Upper lobe of left lung (tissue), 6 donors: ENCODE measurements around the gene PEPD. TPM values are rescaled to one million over a fixed set of nuclear protein-coding genes. Genes with fewer than 3 reads are reported as not detected.

Experiments
- ATAC-seq, 2 donors: fragments of 200-7000 bp; cut with Tn5 transposase; one replicate each; pipeline ENCODE4 v1.9.1; 2022; ENCODE audit warnings: mild to moderate bottlenecking in 2 of 2, moderate library complexity in 2 of 2; ENCODE audit not compliant: low FRiP score in 2 of 2
- DNase-seq, 2 donors: peaks; one replicate each; pipeline ENCODE4 v3.0.0-alpha.2; 2019 to 2020
- H3K27ac ChIP-seq, 4 donors: fragments of 200-600 bp; sonication (generic); one replicate each; pipeline ENCODE4 v1.5.1; 2016 to 2019
- H3K27me3 ChIP-seq, 4 donors: fragments of 200-600 bp; sonication (generic); one replicate each; pipeline ENCODE4 v1.5.1; 2017 to 2019
- H3K36me3 ChIP-seq, 4 donors: fragments of 200-600 bp; sonication (generic); one replicate each; pipeline ENCODE4 v1.5.1; 2016 to 2019
- H3K4me1 ChIP-seq, 4 donors: fragments of 200-600 bp; sonication (generic); one replicate each; pipeline ENCODE4 v1.5.1; 2018 to 2019
- H3K4me3 ChIP-seq, 4 donors: fragments of 200-600 bp; sonication (generic); one replicate each; pipeline ENCODE4 v1.5.1; 2017 to 2019; ENCODE audit warnings: mild to moderate bottlenecking in 2 of 4, moderate library complexity in 1 of 4
- H3K9me3 ChIP-seq, 4 donors: fragments of 200-600 bp; sonication (generic); one replicate each; pipeline ENCODE4 v1.5.1; 2018 to 2019
- EP300 ChIP-seq, 4 donors: sonication (generic); formaldehyde crosslinking; IDR thresholded peaks; one replicate each; pipeline ENCODE4 v1.5.1; 2017; ENCODE audit warnings: antibody characterized with exemption in 4 of 4, control low read depth in 2 of 4
- POLR2A ChIP-seq, 4 donors: fragments of 450-650 bp; IDR thresholded peaks; one replicate each; pipeline ENCODE4 v1.5.1; 2016 to 2017; ENCODE audit warnings: antibody characterized with exemption in 4 of 4, mild to moderate bottlenecking in 2 of 4
- POLR2AphosphoS5 ChIP-seq, 2 donors: sonication (generic); formaldehyde crosslinking; IDR thresholded peaks; one replicate each; pipeline ENCODE4 v1.5.1; 2017; ENCODE audit warnings: antibody characterized with exemption in 2 of 2
- whole genome bisulfite sequencing, 2 donors: methylation state at CpG; one replicate each; pipeline ENCODE4 v1.1.5; 2017 to 2018; 5-methylcytosine and 5-hydroxymethylcytosine counted together
- total RNA-seq, 6 donors: library from RNA; depleted of rRNA in 4 of 6; stranded (reverse); fragments of >200 nt in 4 of 6; gene quantifications; one replicate each; pipeline versions ENCODE4 v1.1.0 to v1.2.1, GENCODE V29; 2016 to 2021
- TF ChIP-seq, protein P1 (sequence below), 6 experiments: fragments of 450-650 bp in 4 of 6; fragments of 200-600 bp in 2 of 6; sonication (generic) in 2 of 6; IDR thresholded peaks; one replicate each; pipeline ENCODE4 v1.5.1; 2016 to 2019; ENCODE audit warnings: antibody characterized with exemption in 6 of 6
- donor health status: DM: no; HTN: no; CAD: no; lungs with moderate emphysema.
- donor health status: DM: no; HTN: yes; CAD: no; lungs with severe emphysema.

The PEPD gene
- total RNA-seq, 6 donors from 2014 or later, result 30.4 to 106 (median 80.6) TPM

DNA sequence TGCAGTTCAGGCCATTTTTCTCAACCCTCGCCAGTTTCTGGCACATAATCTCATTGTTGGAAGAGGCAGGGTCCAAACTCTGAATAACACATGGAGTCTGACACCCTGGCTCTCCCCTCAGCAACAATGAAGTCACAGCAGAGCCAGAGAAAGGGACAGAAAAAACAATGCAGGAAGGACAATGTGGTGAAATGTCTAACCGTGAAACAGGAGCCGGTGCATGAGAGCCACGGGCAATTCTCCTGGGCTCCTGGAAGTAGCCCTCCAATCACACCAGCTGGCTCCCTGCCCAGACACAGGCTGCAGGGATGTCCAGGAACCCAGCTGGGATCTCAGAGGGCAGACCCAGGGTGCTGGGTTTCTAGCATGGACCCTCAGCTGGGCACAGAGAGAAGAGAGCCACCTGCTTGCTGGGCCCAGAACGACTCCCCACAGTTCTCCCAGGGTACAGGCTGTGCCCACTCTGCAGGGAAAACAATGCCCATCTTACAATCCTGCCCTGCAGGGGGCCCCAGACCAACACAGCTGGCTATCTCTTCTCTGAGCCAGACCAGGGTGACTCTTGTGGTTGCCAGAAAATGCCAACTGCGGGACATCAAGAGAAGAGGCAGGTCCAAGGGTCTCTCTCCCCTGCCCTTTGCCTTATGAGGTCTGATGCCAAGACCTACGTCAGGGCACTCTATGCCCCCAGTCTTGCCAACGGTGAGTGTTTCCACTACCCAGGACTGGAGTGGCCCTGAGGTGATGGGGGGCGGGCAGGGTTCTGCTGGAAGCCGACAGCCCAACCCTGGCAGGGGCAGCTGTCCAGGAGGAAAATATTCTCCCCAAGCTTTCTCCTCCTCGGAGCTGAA is 83.5 kb downstream of the PEPD start:
- H3K27ac ChIP-seq, result no peak overlapping the region
- H3K4me3 ChIP-seq, result no peak overlapping the region
- 75 to 78% methylated on average over 9 to 11 of the region's 11 CpGs for WGBS, 2 donors
- H3K4me1 ChIP-seq, result no peaks in the 10 kb centered on the region
- H3K27me3 ChIP-seq, result no peaks in the 10 kb centered on the region
- TF ChIP-seq, protein P1, sequence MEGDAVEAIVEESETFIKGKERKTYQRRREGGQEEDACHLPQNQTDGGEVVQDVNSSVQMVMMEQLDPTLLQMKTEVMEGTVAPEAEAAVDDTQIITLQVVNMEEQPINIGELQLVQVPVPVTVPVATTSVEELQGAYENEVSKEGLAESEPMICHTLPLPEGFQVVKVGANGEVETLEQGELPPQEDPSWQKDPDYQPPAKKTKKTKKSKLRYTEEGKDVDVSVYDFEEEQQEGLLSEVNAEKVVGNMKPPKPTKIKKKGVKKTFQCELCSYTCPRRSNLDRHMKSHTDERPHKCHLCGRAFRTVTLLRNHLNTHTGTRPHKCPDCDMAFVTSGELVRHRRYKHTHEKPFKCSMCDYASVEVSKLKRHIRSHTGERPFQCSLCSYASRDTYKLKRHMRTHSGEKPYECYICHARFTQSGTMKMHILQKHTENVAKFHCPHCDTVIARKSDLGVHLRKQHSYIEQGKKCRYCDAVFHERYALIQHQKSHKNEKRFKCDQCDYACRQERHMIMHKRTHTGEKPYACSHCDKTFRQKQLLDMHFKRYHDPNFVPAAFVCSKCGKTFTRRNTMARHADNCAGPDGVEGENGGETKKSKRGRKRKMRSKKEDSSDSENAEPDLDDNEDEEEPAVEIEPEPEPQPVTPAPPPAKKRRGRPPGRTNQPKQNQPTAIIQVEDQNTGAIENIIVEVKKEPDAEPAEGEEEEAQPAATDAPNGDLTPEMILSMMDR (IDR thresholded peaks at IDR 0.05), result no peak
- TF ChIP-seq EP300 (IDR thresholded peaks at IDR 0.05) (no peak), POLR2AphosphoS5 (IDR thresholded peaks at IDR 0.05) (no peak), POLR2A (IDR thresholded peaks at IDR 0.05) (no peak)
- H3K36me3 ChIP-seq, result no peaks in the 10 kb centered on the region
- H3K9me3 ChIP-seq, result no peaks in the 10 kb centered on the region
- ATAC-seq (no peak), DNase-seq (no peak)

DNA sequence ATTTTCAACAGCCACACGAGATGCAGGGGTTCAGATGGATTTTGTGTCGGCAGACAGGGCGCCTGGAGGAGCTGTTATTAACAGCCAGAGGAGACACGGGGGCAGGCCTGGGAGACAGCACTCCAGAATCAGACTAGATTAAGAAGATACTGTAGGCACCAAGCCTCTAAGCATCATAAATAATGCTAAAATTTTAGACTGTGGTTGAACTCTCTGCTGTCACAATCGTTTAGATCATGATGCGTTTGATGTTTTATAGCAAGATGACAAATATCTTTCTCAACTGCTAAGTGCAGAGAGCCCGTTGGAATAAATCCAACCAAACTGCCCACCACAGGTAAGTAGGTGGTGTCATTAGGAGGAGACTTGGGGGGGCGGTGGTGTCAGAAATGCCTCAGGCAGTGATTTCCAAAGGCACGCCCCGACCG is 84.2 kb downstream of the PEPD start:
- WGBS, 2 donors, result 72 to 81% methylated on average over 11 of the region's 11 CpGs
- Histone ChIP-seq H3K36me3 (no peaks in the 10 kb centered on the region), H3K27ac (no peak overlapping the region), H3K4me1 (no peaks in the 10 kb centered on the region), H3K4me3 (no peak overlapping the region), H3K9me3 (no peaks in the 10 kb centered on the region), H3K27me3 (no peaks in the 10 kb centered on the region)
- ATAC-seq (no peak), DNase-seq (no peak)
- TF ChIP-seq POLR2A (IDR thresholded peaks at IDR 0.05) (no peak), EP300 (IDR thresholded peaks at IDR 0.05) (no peak), POLR2AphosphoS5 (IDR thresholded peaks at IDR 0.05) (no peak)
- TF ChIP-seq, protein P1 (IDR thresholded peaks at IDR 0.05), result no peak

DNA sequence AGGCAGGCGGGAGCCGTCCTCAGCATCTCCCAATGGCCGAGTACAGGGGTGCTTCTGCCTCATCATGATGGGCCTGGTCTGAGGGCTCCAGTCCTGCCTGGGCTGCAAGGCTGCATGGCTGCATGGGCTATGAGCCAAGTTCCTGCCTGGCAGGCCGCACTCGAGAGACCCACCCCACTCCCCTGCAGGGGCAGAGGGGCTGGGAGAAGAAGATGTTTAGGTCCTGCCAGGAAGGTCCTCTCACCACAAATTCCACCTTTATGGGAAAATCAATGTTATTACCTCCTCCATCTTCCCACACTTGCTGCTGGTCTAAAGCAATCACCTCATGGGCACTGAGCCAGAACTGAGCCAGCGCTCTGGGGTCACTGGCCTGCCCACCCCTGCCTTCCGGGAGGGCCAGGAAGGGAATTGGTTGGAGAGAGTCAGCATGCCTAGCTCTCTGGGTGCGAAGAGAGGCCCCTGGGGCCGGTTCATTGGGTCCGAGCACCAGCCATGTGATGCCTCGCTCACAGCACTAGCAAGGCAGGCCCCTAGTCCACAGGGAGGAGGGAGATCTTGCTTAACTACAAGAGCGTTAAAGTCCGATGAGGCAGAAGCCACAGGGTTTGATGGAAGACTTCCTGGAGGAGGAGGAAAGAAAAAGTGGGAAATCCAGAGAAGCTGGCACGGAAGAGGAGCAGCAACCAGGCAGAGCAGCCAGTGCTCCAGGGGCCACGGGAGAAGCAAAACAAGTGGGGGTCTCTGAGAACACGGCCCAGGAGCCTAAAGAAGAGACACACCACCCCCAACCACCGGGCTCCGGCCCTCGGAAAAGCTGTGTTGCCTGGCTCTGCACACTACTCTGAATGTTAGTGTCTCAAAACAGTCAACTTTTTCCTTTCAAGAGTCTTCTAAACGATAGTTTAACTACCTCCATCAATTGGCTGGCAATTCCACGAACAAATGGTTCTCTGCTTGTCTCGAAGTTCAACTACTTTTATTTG is 84.9 kb downstream of the PEPD start:
- ATAC-seq, result no peak
- Histone ChIP-seq H3K27me3 (no peaks in the 10 kb centered on the region), H3K4me1 (no peaks in the 10 kb centered on the region), H3K9me3 (no peaks in the 10 kb centered on the region), H3K27ac (no peak overlapping the region), H3K4me3 (no peak overlapping the region), H3K36me3 (no peaks in the 10 kb centered on the region)
- TF ChIP-seq EP300 (IDR thresholded peaks at IDR 0.05), result no peak
- WGBS, 2 donors, result 82 to 84% methylated on average over 21 to 22 of the region's 22 CpGs
- no peak for DNase-seq

DNA sequence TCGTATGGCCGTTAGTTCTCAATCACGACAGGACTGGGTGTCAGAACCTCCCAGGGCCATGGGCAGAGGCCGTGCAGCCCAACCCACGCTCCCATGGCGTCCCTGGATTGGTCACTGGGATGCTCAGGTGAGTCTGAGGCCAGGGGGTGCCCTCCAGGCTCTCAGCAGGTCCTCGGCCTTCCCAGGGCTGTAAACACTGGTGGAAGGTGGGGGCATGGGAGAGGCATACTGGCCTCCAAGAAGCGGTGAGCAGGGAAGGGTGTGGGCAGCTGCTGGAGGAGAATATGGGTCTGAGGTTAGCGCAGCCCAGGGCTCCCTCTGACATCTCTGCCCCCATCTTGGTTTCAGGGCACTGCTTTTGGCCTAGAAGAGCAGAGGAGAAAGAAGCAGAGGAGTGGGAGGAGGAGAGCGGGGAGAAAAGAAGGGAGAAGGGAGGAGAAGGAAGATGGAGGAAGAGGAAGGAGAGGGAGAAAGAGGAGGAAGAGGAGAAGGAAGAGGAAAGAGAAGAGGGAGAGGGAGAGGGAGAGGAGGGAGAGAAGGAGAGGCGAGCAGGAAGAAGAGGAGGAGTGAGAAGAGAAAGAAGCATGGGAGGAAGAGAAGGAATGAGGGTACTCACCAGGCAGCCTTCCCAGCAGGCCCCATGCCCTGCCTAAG is 85.8 kb downstream of the PEPD start:
- Histone ChIP-seq H3K27ac (no peak overlapping the region), H3K4me3 (no peak overlapping the region), H3K9me3 (no peaks in the 10 kb centered on the region), H3K4me1 (no peaks in the 10 kb centered on the region), H3K36me3 (no peaks in the 10 kb centered on the region), H3K27me3 (no peaks in the 10 kb centered on the region)
- no peak for DNase-seq
- 91 to 97% methylated on average over 6 to 8 of the region's 11 CpGs for WGBS, 2 donors
- no peak for ATAC-seq
- TF ChIP-seq, protein P1 (IDR thresholded peaks at IDR 0.05), result no peak
- no peak for TF ChIP-seq POLR2AphosphoS5 (IDR thresholded peaks at IDR 0.05)
- no peak for TF ChIP-seq POLR2A (IDR thresholded peaks at IDR 0.05)
- TF ChIP-seq EP300 (IDR thresholded peaks at IDR 0.05), result no peak
